Transverse colon (tissue), 4 donors: ENCODE results near the gene GTPBP8. TPM values are rescaled to one million over a fixed set of nuclear protein-coding genes. Genes with fewer than 3 reads are reported as not detected.

ENCODE experiments used
- DNase-seq: peaks from one replicate; pipeline ENCODE4 v3.0.0-alpha.2; 2019
- H3K27ac ChIP-seq, 4 donors: fragments of 200-600 bp; sonication (generic); 2 replicates each; pipeline ENCODE4 v1.5.1; 2016 to 2018; ENCODE audit warnings: inconsistent platforms in 4 of 4
- H3K27me3 ChIP-seq: fragments of 200-600 bp; sonication (generic); 2 replicates; pipeline ENCODE4 v1.5.1; 2017; ENCODE audit warnings: inconsistent platforms
- H3K36me3 ChIP-seq, 4 donors: fragments of 200-600 bp; sonication (generic); 2 replicates each; pipeline ENCODE4 v1.5.1; 2017 to 2019; ENCODE audit warnings: inconsistent platforms in 4 of 4
- H3K4me1 ChIP-seq, 4 donors: fragments of 200-600 bp; sonication (generic); 2 replicates each; pipeline ENCODE4 v1.5.1; 2017 to 2020; ENCODE audit warnings: inconsistent platforms in 4 of 4
- H3K4me3 ChIP-seq, 4 donors: fragments of 200-600 bp; sonication (generic); 1 replicate in 1 of 4; 2 replicates in 3 of 4; pipeline versions ENCODE4 v1.5.1 to v1.6.1; 2017 to 2019; ENCODE audit warnings: inconsistent platforms in 4 of 4
- H3K9me3 ChIP-seq, 2 donors: fragments of 200-600 bp; sonication (generic); 2 replicates each; pipeline ENCODE4 v1.5.1; 2017 to 2019; ENCODE audit warnings: inconsistent platforms in 2 of 2
- CTCF ChIP-seq, 5 experiments: fragments of 200-600 bp in 3 of 5; fragments of 450-650 bp in 2 of 5; sonication (generic) in 3 of 5; IDR thresholded peaks; 1 replicate in 2 of 5; 2 replicates in 3 of 5; pipeline ENCODE4 v1.5.1; 2016 to 2017; ENCODE audit warnings: antibody characterized with exemption in 5 of 5, inconsistent platforms in 3 of 5, mild to moderate bottlenecking in 2 of 5, moderate library complexity in 1 of 5
- EP300 ChIP-seq: sonication (generic); formaldehyde crosslinking; IDR thresholded peaks from one replicate; pipeline ENCODE4 v1.6.1; 2017; ENCODE audit warnings: antibody characterized with exemption, low read depth
- POLR2A ChIP-seq: fragments of 450-650 bp; IDR thresholded peaks from one replicate; pipeline ENCODE4 v1.6.1; 2016; ENCODE audit warnings: antibody characterized with exemption, mild to moderate bottlenecking, moderate library complexity
- POLR2AphosphoS5 ChIP-seq, 3 donors: sonication (generic); formaldehyde crosslinking; IDR thresholded peaks; one replicate each; pipeline ENCODE4 v1.6.1; 2016; ENCODE audit warnings: antibody characterized with exemption in 3 of 3
- WGBS, 2 donors: methylation state at CpG; one replicate each; pipeline ENCODE4 v1.1.5; 2018; ENCODE audit warnings: low coverage in 1 of 2; 5-methylcytosine and 5-hydroxymethylcytosine counted together
- in situ Hi-C, 4 donors: fragments of 200-750 bp; cut with MboI; loops; one replicate each; pipeline versions ENCODE4 v1.15.0 to v1.15.1; 2017; ENCODE audit warnings: low sequenced_read_pairs in 3 of 4, low pct_ligation_motif_present in 1 of 4, low pct_unique_long_range_greater_than_20kb in 1 of 4
- intact Hi-C: fragments of 100-400 bp; cut with DNase I; formaldehyde crosslinking; loops from one replicate; pipeline ENCODE4 v1.15.1; 2023; ENCODE audit warnings: low total_unique reads
- total RNA-seq, 4 donors: library from RNA; depleted of rRNA; stranded (reverse); fragments of >200 nt; gene quantifications; one replicate each; pipeline ENCODE4 v1.1.0, GENCODE V29; 2016

GTPBP8 gene
- total RNA-seq, 4 donors from 2014 or later, result 6.7 to 46.7 (median 17.6) TPM

GRCh38 chr3:113019182-113020137, 28.7 kb downstream of the GTPBP8 start:
- WGBS, 2 donors, result 5 to 42% methylated on average over 5 to 63 of the region's 63 CpGs
- intact Hi-C loops (no loop called here), in situ Hi-C loops (no loop called here)
- Histone ChIP-seq H3K36me3 (peaks cover 0 to 6% (median 3%) of the 10 kb centered on the region in 4 donors), H3K4me3 (peak overlapping the region; percentile 58 to 93 (median 80)), H3K4me1 (peaks cover 3 to 24% (median 16%) of the 10 kb centered on the region in 4 donors), H3K27ac (peak overlapping the region; percentile 86 to 96 (median 94)), H3K9me3 (no peaks in the 10 kb centered on the region), H3K27me3 (no peaks in the 10 kb centered on the region)
- TF ChIP-seq POLR2A (peak; percentile 65), POLR2AphosphoS5 (IDR thresholded peaks at IDR 0.05) (peak in 2 of 3 donors; percentile 79 to 82), EP300 (no peak), CTCF (IDR thresholded peaks at IDR 0.05) (no peak)
- peak; percentile 91 for DNase-seq

- no peaks in the 10 kb centered on the region for H3K27me3 ChIP-seq
- in situ Hi-C loops (no loop called here), intact Hi-C loops (no loop called here)
- H3K36me3 ChIP-seq, result no peaks in the 10 kb centered on the region
- H3K27ac ChIP-seq, result no peak overlapping the region
- no peak for DNase-seq
- H3K4me3 ChIP-seq, result no peak overlapping the region
- TF ChIP-seq EP300, result no peak
- TF ChIP-seq POLR2AphosphoS5 (IDR thresholded peaks at IDR 0.05), result no peak
- TF ChIP-seq CTCF (IDR thresholded peaks at IDR 0.05), result no peak
- TF ChIP-seq POLR2A, result no peak
- H3K4me1 ChIP-seq, result peaks cover 3 to 24% (median 16%) of the 10 kb centered on the region in 4 donors
- H3K9me3 ChIP-seq, result no peaks in the 10 kb centered on the region
- 86 to 96% methylated on average over 1 to 2 of the region's 2 CpGs for WGBS, 2 donors
Observed at GRCh38 chr3:113021471-113021870, 30.7 kb downstream of the GTPBP8 start.

- Histone ChIP-seq H3K27me3 (no peaks in the 10 kb centered on the region), H3K4me1 (no peaks in the 10 kb centered on the region), H3K9me3 (no peaks in the 10 kb centered on the region), H3K4me3 (no peak overlapping the region), H3K27ac (no peak overlapping the region), H3K36me3 (no peaks in the 10 kb centered on the region)
- in situ Hi-C loops, result no loop called here
- no peak for DNase-seq
- intact Hi-C loops, result no loop called here
- 67 to 77% methylated on average over 2 of the region's 2 CpGs for WGBS, 2 donors
- TF ChIP-seq CTCF (IDR thresholded peaks at IDR 0.05), result no peak
- TF ChIP-seq EP300, result no peak
- no peak for TF ChIP-seq POLR2AphosphoS5 (IDR thresholded peaks at IDR 0.05)
- no peak for TF ChIP-seq POLR2A
Observed at GRCh38 chr3:113034011-113034410, 43.2 kb downstream of the GTPBP8 start.

- in situ Hi-C loops, result no loop called here
- Histone ChIP-seq H3K36me3 (no peaks in the 10 kb centered on the region), H3K4me3 (no peak overlapping the region), H3K27me3 (no peaks in the 10 kb centered on the region), H3K27ac (no peak overlapping the region), H3K4me1 (no peaks in the 10 kb centered on the region), H3K9me3 (no peaks in the 10 kb centered on the region)
- TF ChIP-seq POLR2A, result no peak
- TF ChIP-seq CTCF (IDR thresholded peaks at IDR 0.05), result peak; percentile 70 to 78 (median 77)
- intact Hi-C loops, result no loop called here
- DNase-seq, result peak; percentile 11
- 68 to 72% methylated on average over 4 to 6 of the region's 6 CpGs for WGBS, 2 donors
Observed at GRCh38 chr3:113035387-113035982, 44.7 kb downstream of the GTPBP8 start.
